HPDE6-E6E7 (cell line): Measurements from ENCODE around the gene ZC3H12C.
A peak's percentile ranks its signal among the peaks of the same experiment; 100 is the strongest.

Experiments used
- DNase-seq: peaks from one replicate; pipeline ENCODE4 v3.0.0; 2011; ENCODE audit warnings: missing footprints; ENCODE audit errors: extremely low spot score

The ZC3H12C gene

DNA sequence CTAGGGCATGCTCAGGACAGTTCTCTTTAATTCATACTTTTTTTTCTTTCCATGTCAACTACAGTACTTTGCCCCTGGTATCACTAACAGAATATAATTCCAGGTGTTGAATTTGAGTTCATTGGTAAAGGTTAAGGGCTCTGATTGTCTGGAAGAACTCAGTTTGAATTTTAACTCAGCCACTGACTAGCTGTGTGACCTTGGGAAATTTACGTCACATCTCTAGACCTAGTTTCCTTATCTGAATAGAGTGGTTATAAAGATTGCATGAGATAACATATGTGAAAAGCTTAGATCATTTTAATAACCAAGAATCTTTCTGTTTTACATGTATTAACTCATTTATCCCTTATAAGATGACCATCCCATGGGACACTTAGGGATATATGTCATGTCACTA lies 15.8 kb upstream of the ZC3H12C start:
- no peak for DNase-seq

DNA sequence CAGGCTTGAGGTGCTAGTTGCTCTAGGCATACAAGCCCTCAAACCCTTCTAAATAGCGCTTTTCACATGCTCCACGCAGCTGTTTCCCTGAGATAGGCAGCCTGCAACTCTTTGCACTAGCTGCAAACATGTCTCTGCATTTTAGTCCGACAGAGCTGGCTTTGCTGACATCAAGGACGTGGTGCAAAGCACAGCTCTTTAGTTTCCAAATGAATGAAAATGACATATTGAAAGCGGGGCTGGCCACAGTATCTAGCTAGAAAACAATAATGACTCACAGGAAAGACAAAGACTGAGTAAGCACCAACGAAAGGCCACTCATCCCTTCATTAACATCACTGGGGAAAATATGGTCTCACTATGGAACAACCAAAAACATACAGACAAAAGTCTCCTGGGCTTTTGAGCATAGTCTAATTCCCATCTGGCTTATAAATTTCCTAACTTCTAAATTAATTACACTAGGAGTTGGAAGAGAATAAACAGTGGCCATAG lies 15.3 kb upstream of the ZC3H12C start:
- peak; percentile 64 for DNase-seq

DNA sequence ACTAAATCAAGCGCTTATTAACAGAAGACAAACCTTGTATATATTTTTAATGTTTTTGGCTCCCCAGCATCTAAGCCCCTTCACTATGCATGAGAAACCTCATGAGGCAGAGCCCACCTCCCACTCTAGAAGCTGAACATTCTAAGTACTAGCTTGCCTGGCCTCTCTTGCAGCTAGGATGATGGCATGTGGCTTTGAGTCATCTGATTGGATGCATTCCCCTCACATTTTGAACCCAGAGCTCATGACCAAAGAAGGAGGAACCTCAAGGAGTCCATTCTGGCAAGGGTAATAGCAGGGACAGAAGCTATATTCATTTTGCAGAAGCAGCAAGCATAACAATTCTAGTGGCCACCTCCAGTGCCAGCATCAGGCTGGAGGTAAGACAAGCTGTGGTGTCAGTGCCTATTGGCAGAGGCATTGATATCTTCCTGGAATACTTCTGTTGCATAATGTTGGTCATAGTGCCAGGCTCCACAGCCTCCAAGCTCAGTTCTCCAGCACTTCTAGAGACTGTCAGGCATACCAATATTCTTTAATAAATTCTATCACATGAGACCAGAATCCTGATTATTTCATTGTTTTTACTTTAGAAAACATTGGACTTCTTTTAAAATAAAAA lies 14.2 kb upstream of the ZC3H12C start:
- DNase-seq: no peak

- no peak for DNase-seq
These were observed 13.5 kb upstream of the ZC3H12C start for GRCh38 chr11:110079726-110080125.

DNA sequence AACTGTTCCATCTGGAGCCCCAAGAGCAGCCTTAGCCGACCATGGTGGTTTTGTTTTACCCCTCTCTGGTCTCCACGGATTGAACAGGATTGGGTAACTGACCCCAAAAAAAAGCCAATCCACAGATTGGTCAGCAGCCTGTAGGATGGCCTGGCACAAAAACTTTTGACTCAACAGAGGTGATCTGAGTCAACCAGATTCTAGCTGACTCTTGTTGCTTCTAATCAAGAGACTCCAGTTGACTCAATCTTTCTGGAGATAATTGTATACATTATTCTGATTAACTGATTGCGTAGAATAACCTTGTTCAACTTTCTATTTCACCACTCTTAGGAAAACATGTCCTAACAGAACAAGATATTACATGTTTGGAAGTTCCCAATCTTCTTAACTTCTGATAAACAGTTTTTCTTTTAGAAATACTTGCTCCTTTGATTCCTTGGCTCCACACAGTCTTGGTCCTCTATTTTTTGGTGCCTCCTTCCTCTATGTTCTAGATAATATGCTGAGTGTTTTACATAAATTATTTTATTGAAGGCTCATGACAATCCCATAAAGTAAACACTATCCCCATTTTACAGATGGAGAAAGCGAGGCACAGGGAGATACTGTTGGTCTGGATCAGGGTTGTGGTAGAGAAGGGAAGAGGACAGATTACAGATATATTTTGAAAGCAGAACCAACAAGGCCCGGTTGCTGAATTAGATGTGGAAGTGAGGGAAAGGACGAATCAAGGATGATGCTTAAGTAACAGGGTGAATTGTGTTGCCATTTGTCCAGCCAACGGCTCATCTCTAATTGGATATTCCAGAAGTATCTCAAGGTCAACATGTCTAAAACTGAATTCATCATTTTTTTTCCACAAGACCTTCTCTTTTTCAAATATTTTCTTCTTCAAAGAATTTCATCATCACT lies 11.5 kb upstream of the ZC3H12C start:
- no peak for DNase-seq

DNA sequence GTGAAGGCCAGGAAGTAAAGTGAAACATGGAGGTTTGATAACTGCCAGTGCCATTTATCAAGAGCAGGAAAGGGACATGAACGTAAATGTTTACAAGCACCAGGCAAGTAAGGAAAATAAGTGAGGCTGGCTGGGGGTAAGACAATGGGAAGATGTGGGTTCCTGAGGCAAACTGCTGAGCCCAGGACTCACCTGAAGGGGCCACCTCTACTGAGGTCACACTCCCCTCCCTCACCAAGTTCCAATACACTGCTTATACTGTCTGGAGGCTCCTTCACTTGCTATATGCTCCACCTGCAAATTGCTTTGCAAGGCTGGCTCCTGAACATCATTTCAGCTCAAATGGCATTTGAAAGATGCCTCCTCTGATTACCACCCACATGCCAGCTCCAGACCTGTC lies 10.3 kb upstream of the ZC3H12C start:
- DNase-seq: no peak

- no peak for DNase-seq
These were observed 7.8 kb upstream of the ZC3H12C start for GRCh38 chr11:110085255-110085838.

DNA sequence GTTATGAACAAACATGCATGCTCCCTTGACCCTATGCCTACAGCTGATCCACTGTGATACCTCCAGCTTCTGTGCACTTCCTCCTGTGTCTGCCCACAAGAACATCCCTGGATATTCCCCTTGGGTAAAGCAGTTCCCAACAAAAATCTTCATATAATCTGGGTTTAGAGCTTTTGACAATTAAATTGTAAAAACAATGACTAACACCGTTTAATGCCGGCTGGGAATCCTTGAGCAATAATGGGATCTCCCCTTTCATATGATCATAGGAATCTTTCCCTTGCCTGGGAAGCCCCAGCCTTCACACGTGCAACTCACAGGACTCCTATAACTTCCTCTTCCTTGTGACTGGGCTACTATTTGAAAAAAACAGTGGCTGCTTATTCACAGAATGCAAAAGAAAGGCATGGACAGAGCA lies 6.3 kb upstream of the ZC3H12C start:
- DNase-seq: peak; percentile 53

GRCh38 chr11:110087812-110088534 lies 5.2 kb upstream of the ZC3H12C start:
- no peak for DNase-seq

- DNase-seq: no peak
These were observed 4.5 kb upstream of the ZC3H12C start for GRCh38 chr11:110088535-110089344.

GRCh38 chr11:110089617-110090282 lies 3.4 kb upstream of the ZC3H12C start:
- no peak for DNase-seq

DNA sequence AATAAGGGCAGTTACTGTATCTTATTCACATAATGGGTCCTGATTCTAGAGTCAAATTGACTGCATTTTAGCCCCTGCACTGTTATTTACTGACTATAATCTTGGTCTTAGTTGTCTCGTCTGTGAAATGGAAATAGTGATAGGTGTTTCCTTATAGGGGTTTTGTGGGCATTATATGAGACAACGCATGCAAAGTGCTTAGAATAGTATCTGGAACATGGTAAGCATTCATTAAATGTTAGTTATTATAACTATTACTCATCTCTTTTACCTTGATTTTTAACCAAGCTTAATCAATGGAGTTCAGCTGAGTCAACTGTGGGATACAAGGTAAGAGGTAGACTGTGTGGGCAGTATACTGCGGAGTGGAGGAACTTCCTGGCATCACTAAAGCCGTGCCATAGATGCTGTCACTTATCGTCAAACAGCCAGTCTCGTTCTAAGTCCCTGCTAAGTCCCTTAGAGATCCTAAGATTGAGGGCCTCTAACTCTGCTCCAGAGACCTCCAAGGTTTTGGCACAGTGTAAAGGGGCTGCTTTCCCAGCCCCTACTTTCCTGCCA lies 2.6 kb upstream of the ZC3H12C start:
- no peak for DNase-seq

DNA sequence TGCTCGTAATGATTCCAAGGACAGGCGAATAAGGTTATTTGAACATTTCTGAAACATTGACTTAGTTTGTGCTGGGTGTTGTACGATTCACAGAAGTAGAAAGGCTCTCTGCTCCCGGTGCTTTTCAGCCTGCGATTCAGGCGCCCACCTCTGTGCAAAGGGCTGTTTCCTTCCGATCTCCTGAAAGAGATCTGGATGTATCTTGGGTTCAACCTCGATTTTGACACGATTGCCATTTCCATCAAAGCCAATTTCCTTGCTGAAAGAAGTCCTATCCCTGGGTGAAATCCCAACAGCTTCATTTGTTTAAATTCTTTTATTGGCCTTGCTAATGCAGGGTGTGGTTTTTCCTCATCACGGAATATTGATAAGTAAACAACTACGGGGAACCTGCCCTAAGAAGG lies 1.1 kb upstream of the ZC3H12C start:
- no peak for DNase-seq

GRCh38 chr11:110093407-110094297 lies 460 bp downstream of the ZC3H12C start:
- no peak for DNase-seq

GRCh38 chr11:110094298-110095285 lies 1.4 kb downstream of the ZC3H12C start:
- DNase-seq: no peak

- peak; percentile 38 for DNase-seq
These were observed 2.4 kb downstream of the ZC3H12C start for GRCh38 chr11:110095554-110095953.

DNA sequence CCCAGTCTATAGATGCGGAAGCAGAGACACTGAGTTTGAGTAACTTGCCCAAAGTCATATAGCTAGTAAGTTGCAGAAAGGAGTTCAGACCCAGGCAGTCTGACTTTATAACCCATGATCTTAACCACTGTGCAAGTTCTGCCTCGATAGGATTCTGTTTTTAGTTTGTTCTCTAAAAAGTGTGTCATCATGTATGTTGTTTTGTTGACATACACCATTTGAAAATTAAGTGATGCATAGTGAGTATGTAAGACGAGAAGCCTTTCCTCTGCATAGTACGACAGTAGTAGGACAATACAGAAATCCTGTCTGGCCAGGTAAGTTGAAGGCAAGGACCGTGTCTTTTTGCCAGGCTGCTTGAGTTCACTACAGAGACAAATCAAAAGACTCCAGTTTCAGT lies 3.3 kb downstream of the ZC3H12C start:
- no peak for DNase-seq

DNA sequence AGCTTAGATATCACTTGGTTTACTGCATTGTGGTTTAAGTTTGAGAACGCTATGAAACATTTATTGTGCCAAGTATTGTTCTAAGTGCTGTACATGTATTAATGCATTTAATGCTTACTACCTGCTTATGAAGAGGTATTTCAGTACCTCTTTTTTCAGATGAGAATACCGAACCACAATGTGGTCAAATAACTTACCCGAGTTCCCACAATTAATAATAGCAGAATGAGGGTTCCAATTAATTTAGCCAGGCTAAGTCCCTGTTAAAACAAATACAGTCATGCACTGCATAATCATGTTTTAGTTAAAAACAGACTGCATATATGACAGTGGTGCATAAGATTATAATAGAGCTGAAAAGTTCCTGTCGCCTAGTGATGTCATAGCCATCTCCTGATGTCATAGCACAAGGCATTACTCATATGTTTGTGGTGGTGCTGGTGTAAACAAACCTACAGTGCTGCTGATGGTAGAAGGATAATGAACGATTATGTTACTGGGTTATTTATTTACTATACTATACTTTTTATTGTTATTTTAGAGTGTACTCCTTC lies 4.3 kb downstream of the ZC3H12C start:
- DNase-seq: no peak
